CD1c-positive myeloid dendritic cell (primary cell): ENCODE results near the gene NR2F6.

Experiments used
- DNase-seq: peaks from one replicate; pipeline ENCODE4 v3.0.0-alpha.2; 2016; ENCODE audit errors: extremely low spot score

The NR2F6 gene

DNA sequence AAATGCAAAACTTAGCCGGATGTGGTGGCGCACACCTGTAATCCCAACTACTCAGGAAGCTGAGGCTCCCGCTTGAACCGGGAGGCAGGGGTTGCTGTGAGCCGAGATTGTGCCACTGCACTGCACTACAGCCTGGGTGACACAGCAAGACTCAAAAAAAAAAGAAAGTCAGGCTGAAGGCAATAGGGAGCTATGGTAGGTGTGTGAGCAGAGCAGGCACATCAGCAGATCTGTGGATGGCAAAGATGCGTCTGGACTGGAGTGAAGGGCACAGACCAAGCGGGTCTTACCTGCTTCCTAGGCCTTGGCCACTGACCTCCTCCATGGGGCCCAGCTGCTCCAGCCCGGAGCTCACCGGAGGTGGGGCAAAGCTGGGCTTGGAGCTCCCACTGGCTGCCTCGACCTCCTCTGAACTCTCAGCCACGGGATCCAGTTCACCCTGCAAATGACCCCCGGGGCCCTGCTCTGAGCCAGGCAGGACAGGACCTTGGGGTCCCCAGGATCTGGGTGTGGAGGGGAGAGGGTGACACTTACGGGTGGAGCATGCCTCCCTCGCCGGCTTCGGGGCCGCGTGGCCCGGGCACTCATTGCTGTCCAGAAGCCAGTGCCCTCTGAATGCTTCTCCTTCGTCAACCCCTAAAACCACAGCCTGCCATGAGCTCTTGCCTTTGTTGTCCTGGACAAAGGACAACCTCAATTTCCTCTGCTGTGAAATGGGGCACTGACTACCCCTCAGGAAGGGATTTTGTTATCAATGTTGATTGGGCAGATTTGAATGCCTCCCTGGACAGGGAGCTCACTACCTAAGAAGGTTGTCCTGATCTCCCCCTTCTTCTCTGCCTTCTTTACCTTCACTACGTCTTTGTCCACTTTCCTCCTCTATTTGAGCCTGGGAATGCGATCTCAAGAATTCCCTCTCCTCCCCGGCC lies 18.3 kb upstream of the NR2F6 start:
- DNase-seq: no peak

- DNase-seq: no peak
These were observed 16.8 kb upstream of the NR2F6 start for GRCh38 chr19:17262557-17262956.

DNA sequence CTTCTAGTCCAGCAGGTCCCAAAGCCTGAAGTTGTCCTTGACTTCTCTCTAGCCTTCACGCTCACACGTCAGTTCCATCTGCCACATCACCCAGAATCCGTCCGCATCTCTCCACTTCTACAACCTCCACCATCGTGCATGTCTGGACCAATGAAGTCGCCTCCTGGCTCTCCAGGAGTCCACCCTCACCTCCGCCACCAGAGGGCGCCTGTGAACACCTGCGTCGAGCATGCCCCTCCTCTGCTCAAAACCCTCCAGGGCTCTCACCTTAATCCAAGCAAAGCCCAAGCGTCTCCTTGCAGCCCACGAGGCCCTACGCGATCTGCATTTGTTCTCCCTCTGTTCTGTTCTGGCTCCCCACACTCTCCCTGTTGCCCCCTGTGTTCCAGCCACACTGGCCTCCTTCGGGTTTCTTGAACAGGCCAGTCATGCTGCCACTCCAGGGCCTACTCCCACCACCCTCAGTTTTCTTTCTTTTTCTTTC lies 15.2 kb upstream of the NR2F6 start:
- DNase-seq: peak; percentile 91

GRCh38 chr19:17259934-17260333 lies 14.2 kb upstream of the NR2F6 start:
- no peak for DNase-seq

- no peak for DNase-seq
These were observed 13.5 kb upstream of the NR2F6 start for GRCh38 chr19:17259118-17259780.

DNA sequence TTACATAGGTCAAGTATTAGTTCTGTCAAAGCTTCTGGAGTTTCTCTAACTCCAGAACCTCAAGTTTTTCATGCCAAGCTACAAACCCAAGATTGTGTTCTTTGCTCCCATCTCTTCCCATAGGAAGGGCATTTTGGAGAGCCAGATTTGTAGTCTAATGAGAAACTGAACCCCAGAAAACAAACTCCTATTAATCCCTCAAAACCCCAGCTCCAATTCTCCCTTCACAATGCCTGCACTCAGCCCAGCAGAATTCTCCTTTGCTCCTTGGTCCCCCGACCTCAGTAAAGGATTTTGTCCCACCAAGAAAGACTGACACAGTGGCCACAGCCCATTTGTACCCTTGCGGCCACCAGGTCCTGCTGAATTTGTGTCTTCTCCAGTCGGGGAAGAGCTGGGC lies 10.4 kb upstream of the NR2F6 start:
- DNase-seq: no peak

DNA sequence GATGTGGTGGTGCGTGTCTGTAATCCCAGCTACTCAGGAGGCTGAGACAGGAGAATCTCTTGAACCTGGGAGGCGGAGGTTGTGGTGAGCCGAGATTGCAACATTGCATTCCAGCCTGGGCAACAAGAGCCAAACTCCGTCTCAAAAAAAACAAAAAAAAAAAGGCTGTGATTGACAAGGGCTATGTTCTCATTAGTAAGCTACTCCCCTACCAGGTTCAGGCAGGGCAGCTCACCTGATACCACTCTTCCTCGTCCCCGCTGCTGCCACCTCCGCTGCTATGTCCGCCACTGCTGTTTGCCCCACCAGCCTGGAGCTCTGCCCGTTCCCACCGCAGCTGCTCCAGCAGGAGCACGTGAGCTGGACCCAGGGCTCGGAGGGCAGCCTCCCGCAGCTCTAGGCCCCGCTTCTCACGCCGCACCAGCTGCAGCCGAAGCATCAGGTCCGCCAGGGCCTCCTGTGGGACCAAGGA lies 9.5 kb upstream of the NR2F6 start:
- DNase-seq: no peak

DNA sequence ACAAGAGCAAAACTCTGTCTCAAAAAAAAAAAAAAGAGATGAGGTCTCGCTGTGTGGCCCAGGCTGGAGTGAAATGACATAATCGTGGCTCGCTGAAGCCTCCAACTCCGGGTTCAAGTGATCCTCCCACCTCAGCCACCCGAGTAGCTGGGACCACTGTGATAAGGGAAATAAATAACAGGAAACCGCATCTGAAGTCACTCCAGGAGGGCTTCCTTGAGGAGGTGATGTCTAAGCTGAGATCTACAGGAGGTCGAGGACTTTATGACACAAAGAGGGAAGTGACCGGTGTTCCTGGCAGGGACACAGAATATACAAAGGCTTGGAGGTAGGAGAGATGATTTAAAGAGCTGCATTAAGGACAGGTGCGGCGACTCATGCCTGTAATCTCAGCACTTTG lies 8.9 kb upstream of the NR2F6 start:
- no peak for DNase-seq

GRCh38 chr19:17249887-17250548 lies 4.3 kb upstream of the NR2F6 start:
- no peak for DNase-seq

GRCh38 chr19:17248011-17248776 lies 2.5 kb upstream of the NR2F6 start:
- no peak for DNase-seq

GRCh38 chr19:17246681-17247425 lies 1.1 kb upstream of the NR2F6 start:
- DNase-seq: peak; percentile 34

DNA sequence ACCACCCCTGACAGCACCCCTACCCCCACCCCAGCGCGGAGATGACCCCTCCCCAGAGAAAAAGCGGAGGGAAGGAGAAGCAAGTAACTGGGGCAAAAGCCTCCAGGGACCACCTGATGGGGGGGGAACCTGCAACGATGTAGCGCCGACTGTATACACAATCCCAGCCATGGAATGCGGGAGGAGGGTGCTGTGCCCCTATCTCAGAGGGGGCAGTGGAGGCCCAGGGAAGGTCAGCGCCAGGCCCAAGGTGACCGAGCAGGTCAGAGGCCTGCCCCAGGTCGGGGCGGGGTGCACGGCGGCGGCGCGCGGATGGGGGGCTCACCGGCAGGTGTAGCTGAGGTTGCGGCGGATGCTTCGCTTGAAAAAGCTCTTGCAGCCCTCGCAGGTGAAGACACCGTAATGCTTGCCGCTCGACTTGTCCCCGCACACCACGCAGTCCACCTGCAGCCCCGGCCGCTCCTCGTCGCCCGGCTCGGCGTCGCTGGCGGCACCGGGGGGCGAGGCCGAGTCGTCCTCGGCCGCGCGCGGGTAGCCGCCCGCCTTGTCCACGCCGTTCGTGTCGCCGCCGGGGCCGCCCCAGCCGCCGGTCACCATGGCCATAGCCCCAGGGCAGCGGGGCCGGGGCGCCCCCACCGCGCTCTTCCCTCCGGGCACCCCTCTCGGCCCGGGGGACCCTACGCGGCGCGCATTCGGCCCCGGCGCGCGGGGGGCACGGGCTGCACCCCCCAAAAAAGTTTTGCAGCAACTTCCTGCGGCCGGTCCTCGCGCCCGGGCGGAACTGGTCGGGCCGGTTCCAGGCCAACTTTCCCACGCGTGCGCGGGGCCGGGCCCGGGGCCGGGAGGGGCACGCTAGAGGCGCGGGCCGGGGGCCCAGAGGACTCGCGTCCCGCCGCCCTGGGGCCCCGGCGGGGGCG lies 843 bp downstream of the NR2F6 start:
- DNase-seq: peak; percentile 32

DNA sequence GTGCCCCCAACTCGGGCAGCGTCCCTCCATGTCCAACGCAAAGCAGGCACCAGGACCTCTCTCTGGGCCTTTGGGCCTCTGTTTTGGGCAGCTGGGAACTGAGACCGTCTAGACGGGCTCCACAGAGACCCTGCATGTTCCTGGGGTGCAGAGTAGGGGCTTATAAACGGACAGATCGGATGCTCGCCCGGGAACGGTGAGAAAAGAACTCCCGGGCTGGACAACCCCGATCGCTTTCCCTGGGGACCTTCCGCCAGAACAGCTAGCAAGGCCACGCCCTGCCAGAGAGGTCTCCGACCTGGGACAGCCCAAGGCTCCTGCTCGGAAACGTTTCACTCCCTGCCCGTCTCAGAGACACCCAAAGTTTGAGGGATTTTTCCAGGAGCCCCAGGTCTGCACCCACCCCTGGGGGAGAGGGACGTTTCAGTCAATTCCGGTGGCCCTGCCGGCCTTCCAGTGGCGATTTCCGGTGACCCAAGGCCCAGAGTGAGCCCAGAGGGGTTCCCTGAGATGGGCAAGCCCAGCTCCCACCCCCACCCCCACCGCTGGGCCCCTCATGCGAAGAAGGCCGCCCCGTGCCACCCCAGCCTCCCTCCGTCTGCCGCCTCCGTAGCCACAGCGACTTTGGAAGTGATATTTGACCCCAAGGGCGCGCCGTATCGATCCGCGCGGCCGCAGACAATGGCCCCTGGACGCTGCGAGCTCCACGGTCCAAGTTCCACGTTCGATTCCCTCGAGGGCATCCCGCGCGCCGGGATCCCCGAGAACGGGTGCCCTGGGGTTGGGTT lies 1.7 kb downstream of the NR2F6 start:
- no peak for DNase-seq

DNA sequence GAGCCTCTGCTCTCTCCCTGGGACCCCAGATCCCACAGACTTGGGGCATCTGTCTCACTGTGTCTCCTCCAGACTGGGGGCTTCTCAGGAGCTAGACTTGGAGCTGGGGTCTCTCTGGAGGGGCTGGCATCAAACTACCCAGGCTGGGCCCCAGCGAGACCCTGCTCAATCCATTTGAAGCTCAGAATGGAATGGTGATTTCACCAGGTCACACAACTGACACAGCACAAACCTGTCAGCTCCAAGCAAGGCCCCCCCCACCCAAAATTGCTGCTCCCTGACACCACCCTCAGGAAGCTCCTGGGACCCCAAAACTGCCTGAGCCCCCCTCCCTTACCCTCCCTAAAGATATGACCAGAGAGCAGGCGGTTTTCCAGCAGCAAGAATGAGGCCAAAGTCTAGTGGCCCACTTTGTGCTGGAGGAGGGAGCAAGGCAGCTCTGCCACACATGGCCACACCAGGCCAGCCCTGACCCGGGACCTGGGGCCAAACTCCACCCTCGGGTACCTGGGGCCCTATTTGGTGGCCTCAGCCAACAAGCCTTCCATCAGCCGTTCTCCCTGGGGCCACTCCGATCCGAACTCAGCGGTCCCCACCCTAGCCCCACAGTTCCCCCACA lies 2.4 kb downstream of the NR2F6 start:
- DNase-seq: no peak

DNA sequence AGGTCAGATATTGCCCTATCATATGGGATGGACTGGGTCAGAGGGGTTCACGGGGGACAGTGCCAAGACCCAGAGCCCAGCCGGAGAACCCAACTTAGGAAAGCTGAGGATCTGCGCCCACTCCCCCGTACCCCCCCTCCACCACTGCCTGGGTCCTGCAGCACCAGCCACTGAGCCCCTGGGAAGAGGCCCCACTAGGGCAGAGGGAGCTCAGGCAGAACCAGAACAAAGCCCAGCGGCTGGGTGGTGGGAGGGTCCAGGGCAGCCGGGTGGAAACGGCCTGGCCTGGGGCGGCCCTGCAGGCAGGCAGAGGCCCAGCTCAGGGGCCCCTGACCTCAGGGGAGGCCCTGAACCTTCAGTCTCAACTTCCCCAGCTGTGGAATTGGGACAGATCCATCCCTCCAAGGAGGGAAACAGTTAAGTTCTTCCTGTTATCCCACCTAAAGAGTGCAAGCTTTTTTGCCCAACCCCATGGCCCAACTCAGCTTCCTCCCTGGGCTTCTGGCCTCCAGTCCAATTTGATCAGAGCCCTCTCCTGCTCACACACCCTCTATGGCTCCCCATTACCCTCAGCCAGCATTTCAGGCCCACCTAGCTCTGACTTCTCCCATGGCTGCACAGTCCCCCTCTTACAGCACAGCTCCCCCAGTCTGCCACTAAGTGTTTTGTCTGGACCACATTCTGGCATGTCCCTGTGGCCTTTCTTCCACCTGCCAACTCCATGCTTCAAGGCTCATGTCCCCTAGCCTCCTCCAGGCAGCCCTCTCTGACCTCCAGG lies 3.1 kb downstream of the NR2F6 start:
- no peak for DNase-seq

- no peak for DNase-seq
These were observed 4.8 kb downstream of the NR2F6 start for GRCh38 chr19:17240826-17241399.

GRCh38 chr19:17240062-17240752 lies 5.5 kb downstream of the NR2F6 start:
- DNase-seq: no peak
